NCI-H510A treated with DMSO at 0.1 percent for 48 hours (cell line): ENCODE measurements around the gene TRAM2.
"Not testable (repeated sequence)": the region's sequence is repeated elsewhere in the genome, so short reads cannot be mapped to it uniquely, and the experiment has no call there.

Source experiments
- DNase-seq: peaks from one replicate; lab custom pipeline; 2025; lab: John Stamatoyannopoulos, UW

TRAM2 gene

GRCh38 chr6:52491203-52492069, 85.4 kb downstream of the TRAM2 start:
- DNase-seq: no peak

- DNase-seq: no peak
These were observed 87.0 kb downstream of the TRAM2 start for GRCh38 chr6:52489881-52490280.

- DNase-seq: no peak
These were observed 93.2 kb downstream of the TRAM2 start for GRCh38 chr6:52483671-52484003.

- no peak for DNase-seq
These were observed 93.8 kb downstream of the TRAM2 start for GRCh38 chr6:52482903-52483670.

- no peak for DNase-seq
These were observed 101.6 kb downstream of the TRAM2 start for GRCh38 chr6:52475307-52475706.

GRCh38 chr6:52474173-52474572, 102.7 kb downstream of the TRAM2 start:
- DNase-seq: no peak

- not testable (repeated sequence) for DNase-seq
These were observed 115.7 kb downstream of the TRAM2 start for GRCh38 chr6:52461194-52461593.

GRCh38 chr6:52457096-52457495, 119.8 kb downstream of the TRAM2 start:
- DNase-seq: no peak

GRCh38 chr6:52454556-52454955, 122.3 kb downstream of the TRAM2 start:
- no peak for DNase-seq
